H9 (cell line): ENCODE results near the gene DDX39A. TPM values are rescaled to one million over a fixed set of nuclear protein-coding genes. Genes with fewer than 3 reads are reported as not detected.

Experiments
- DNase-seq: peaks from one replicate; pipeline ENCODE4 v3.0.0-alpha.2; 2017
- H2AFZ ChIP-seq: one replicate; pipeline ENCODE4 v1.6.1; 2013; ENCODE audit warnings: mild to moderate bottlenecking, low read length, control low read depth, moderate library complexity
- H2AK5ac ChIP-seq: 2 replicates; pipeline ENCODE4 v1.6.1; 2013; ENCODE audit warnings: low read length, control low read depth, mixed read lengths; ENCODE audit not compliant: insufficient read length
- H2BK120ac ChIP-seq: one replicate; pipeline ENCODE4 v1.6.1; 2013; ENCODE audit warnings: low read depth, mild to moderate bottlenecking, low read length, control low read depth, inconsistent platforms; ENCODE audit not compliant: poor library complexity, severe bottlenecking
- H2BK12ac ChIP-seq: 2 replicates; pipeline ENCODE4 v1.6.1; 2013; ENCODE audit warnings: low read length, control low read depth, mixed read lengths, low read depth; ENCODE audit not compliant: insufficient read length
- H2BK15ac ChIP-seq: 2 replicates; pipeline ENCODE4 v1.6.1; 2013; ENCODE audit warnings: low read depth, low read length, control low read depth
- H2BK20ac ChIP-seq: one replicate; pipeline ENCODE4 v1.6.1; 2013; ENCODE audit warnings: low read depth, mild to moderate bottlenecking, low read length, control low read depth, inconsistent platforms; ENCODE audit not compliant: poor library complexity, severe bottlenecking
- H2BK5ac ChIP-seq: 2 replicates; pipeline ENCODE4 v1.6.1; 2013; ENCODE audit warnings: low read length, control low read depth, mixed read lengths; ENCODE audit not compliant: insufficient read length
- H3K14ac ChIP-seq: 2 replicates; pipeline ENCODE4 v1.6.1; 2013; ENCODE audit warnings: low read length, control low read depth; ENCODE audit not compliant: insufficient read depth
- H3K18ac ChIP-seq: 2 replicates; pipeline ENCODE4 v1.6.1; 2013; ENCODE audit warnings: low read depth, mild to moderate bottlenecking, mixed read lengths, low read length, control low read depth; ENCODE audit not compliant: insufficient read length
- H3K23ac ChIP-seq: 2 replicates; pipeline ENCODE4 v1.6.1; 2013; ENCODE audit warnings: low read length, control low read depth, mixed read lengths, low read depth; ENCODE audit not compliant: insufficient read length
- H3K23me2 ChIP-seq: 2 replicates; pipeline ENCODE4 v1.6.1; 2013; ENCODE audit warnings: low read depth, mild to moderate bottlenecking, mixed read lengths, low read length, control low read depth; ENCODE audit not compliant: insufficient read length, poor library complexity, severe bottlenecking
- H3K27ac ChIP-seq: 2 replicates; pipeline ENCODE4 v1.5.1; 2013; ENCODE audit warnings: low read length, control low read depth, mixed read lengths, low read depth; ENCODE audit not compliant: insufficient read length
- H3K27me3 ChIP-seq: 2 replicates; pipeline ENCODE4 v1.6.1; 2013; ENCODE audit warnings: low read length, control low read depth, inconsistent platforms; ENCODE audit not compliant: insufficient read depth
- H3K4ac ChIP-seq: 2 replicates; pipeline ENCODE4 v1.6.1; 2013; ENCODE audit warnings: low read depth, mild to moderate bottlenecking, control low read depth, inconsistent platforms, low read length, moderate library complexity
- H3K4me1 ChIP-seq: 2 replicates; pipeline ENCODE4 v1.6.1; 2013; ENCODE audit warnings: low read length, control low read depth, inconsistent platforms; ENCODE audit not compliant: insufficient read depth
- H3K4me2 ChIP-seq: 2 replicates; pipeline ENCODE4 v1.6.1; 2013; ENCODE audit warnings: low read length, control low read depth, mixed read lengths; ENCODE audit not compliant: insufficient read length, insufficient read depth
- H3K56ac ChIP-seq: 2 replicates; pipeline ENCODE4 v1.6.1; 2013; ENCODE audit warnings: low read depth, mild to moderate bottlenecking, mixed read lengths, low read length, control low read depth; ENCODE audit not compliant: insufficient read length
- H3K79me1 ChIP-seq: 2 replicates; pipeline ENCODE4 v1.6.1; 2013; ENCODE audit warnings: low read depth, mild to moderate bottlenecking, moderate library complexity, low read length, control low read depth, inconsistent platforms; ENCODE audit not compliant: insufficient read depth, poor library complexity, severe bottlenecking
- H3K79me2 ChIP-seq: 2 replicates; pipeline ENCODE4 v1.6.1; 2013; ENCODE audit warnings: low read length, control low read depth, inconsistent platforms; ENCODE audit not compliant: insufficient read depth
- H3K9ac ChIP-seq: 2 replicates; pipeline ENCODE4 v1.6.1; 2013; ENCODE audit warnings: low read length, control low read depth, mixed read lengths; ENCODE audit not compliant: insufficient read length; ENCODE audit errors: extremely low read depth
- H3K9me3 ChIP-seq: one replicate; pipeline ENCODE4 v1.6.1; 2013; ENCODE audit warnings: low read depth, low read length, inconsistent platforms; ENCODE audit not compliant: control insufficient read depth
- H3T11ph ChIP-seq: one replicate; pipeline ENCODE4 v1.6.1; 2013; ENCODE audit warnings: mild to moderate bottlenecking, low read length, control low read depth, inconsistent platforms
- H4K20me1 ChIP-seq: one replicate; pipeline ENCODE4 v1.6.1; 2013; ENCODE audit not compliant: control insufficient read depth, insufficient read length, insufficient read depth
- H4K5ac ChIP-seq: 2 replicates; pipeline ENCODE4 v1.6.1; 2013; ENCODE audit warnings: low read depth, mild to moderate bottlenecking, mixed read lengths, low read length, control low read depth; ENCODE audit not compliant: insufficient read length
- H4K8ac ChIP-seq: replicated peaks from 2 replicates; pipeline ENCODE4 v1.6.1; 2013; ENCODE audit warnings: low read length, control low read depth, mixed read lengths, low read depth; ENCODE audit not compliant: insufficient read length
- H4K91ac ChIP-seq: 2 replicates; pipeline ENCODE4 v1.6.1; 2013; ENCODE audit warnings: low read depth, mild to moderate bottlenecking, moderate library complexity, mixed read lengths, low read length, control low read depth; ENCODE audit not compliant: insufficient read length
- H3K27ac Mint-ChIP-seq, 3 experiments: 2 replicates in 2 of 3; 3 replicates in 1 of 3; pipeline ENCODE4 v1.8.0; 2020 to 2021; ENCODE audit warnings: mixed read lengths in 3 of 3, mild to moderate bottlenecking in 1 of 3, moderate library complexity in 1 of 3
- H3K27me3 Mint-ChIP-seq: 2 replicates; pipeline ENCODE4 v1.8.0; 2021; ENCODE audit warnings: low read depth, mild to moderate bottlenecking, moderate library complexity, mixed read lengths
- H3K36me3 Mint-ChIP-seq, 3 experiments: 2 replicates in 2 of 3; 3 replicates in 1 of 3; pipeline ENCODE4 v1.8.0; 2020 to 2021; ENCODE audit warnings: low read depth in 3 of 3, mixed read lengths in 3 of 3; ENCODE audit not compliant: insufficient read depth in 1 of 3
- H3K4me1 Mint-ChIP-seq, 2 experiments: 2 replicates each; pipeline ENCODE4 v1.8.0; 2020; ENCODE audit warnings: mixed read lengths in 2 of 2
- H3K4me3 Mint-ChIP-seq, 2 experiments: 2 replicates in 1 of 2; 3 replicates in 1 of 2; pipeline ENCODE4 v1.8.0; 2020 to 2021; ENCODE audit warnings: mild to moderate bottlenecking in 2 of 2, mixed read lengths in 2 of 2, moderate library complexity in 1 of 2
- H3K9me3 Mint-ChIP-seq, 2 experiments: 2 replicates in 1 of 2; 3 replicates in 1 of 2; pipeline ENCODE4 v1.8.0; 2020; ENCODE audit warnings: mild to moderate bottlenecking in 2 of 2, mixed read lengths in 2 of 2, moderate library complexity in 1 of 2
- WGBS: extraction: QIAGEN DNeasy Blood & Tissue Kit; methylation state at CpG from one replicate; pipeline ENCODE4 v1.1.7; 2013; ENCODE audit warnings: missing lambda C conversion rate, low lambda C conversion rate, mixed read lengths; ENCODE audit not compliant: insufficient read length; ENCODE audit errors: extremely low coverage; 5-methylcytosine and 5-hydroxymethylcytosine counted together
- total RNA-seq: library from RNA; stranded (reverse); gene quantifications from 2 replicates; pipeline ENCODE4 v1.2.1, GENCODE V29; 2021
- TF ChIP-seq, protein P1 (sequence below): fragments of 200-600 bp; sonication (generic); conservative IDR thresholded peaks from 3 replicates; pipeline ENCODE4 v1.8.0; 2021; ENCODE audit warnings: antibody characterized with exemption, mild to moderate bottlenecking

DDX39A gene
- total RNA-seq, 1 experiment from 2014 or later, result 137 TPM

- Histone ChIP-seq H3K18ac (no peak overlapping the region), H2BK120ac (no peak overlapping the region), H4K20me1 (no peaks in the 10 kb centered on the region), H2BK20ac (no peak overlapping the region), H4K91ac (no peak overlapping the region), H3K27me3 (no peaks in the 10 kb centered on the region), H3K14ac (no peak overlapping the region), H2AK5ac (no peak overlapping the region), H2BK15ac (no peak overlapping the region), H3K4me1 (peaks cover 2% of the 10 kb centered on the region; the same call in 1 of the 2 replicates), H2AFZ (peak overlapping the region; percentile 93), H3T11ph (no peak overlapping the region), H2BK5ac (no peak overlapping the region), H3K9me3 (no peaks in the 10 kb centered on the region), H3K4me2 (no peak overlapping the region), H3K4ac (no peak overlapping the region), H3K23ac (no peak overlapping the region), H3K27ac (no peak overlapping the region), H3K56ac (no peak overlapping the region), H3K79me1 (no peaks in the 10 kb centered on the region), H4K8ac (no peak overlapping the region), H3K9ac (no peak overlapping the region), H3K23me2 (no peaks in the 10 kb centered on the region), H2BK12ac (no peak overlapping the region), H4K5ac (no peak overlapping the region), H3K79me2 (no peaks in the 10 kb centered on the region)
- peaks cover 11 to 34% of the 10 kb centered on the region in 2 experiments for H3K4me1 Mint-ChIP-seq
- WGBS, result no CpG with 5 or more reads among the region's 13 CpGs
- no peaks in the 10 kb centered on the region for H3K9me3 Mint-ChIP-seq
- H3K36me3 Mint-ChIP-seq, result no peaks in the 10 kb centered on the region
- DNase-seq, result no peak
- H3K4me3 Mint-ChIP-seq, result no peak overlapping the region
- TF ChIP-seq, protein P1, sequence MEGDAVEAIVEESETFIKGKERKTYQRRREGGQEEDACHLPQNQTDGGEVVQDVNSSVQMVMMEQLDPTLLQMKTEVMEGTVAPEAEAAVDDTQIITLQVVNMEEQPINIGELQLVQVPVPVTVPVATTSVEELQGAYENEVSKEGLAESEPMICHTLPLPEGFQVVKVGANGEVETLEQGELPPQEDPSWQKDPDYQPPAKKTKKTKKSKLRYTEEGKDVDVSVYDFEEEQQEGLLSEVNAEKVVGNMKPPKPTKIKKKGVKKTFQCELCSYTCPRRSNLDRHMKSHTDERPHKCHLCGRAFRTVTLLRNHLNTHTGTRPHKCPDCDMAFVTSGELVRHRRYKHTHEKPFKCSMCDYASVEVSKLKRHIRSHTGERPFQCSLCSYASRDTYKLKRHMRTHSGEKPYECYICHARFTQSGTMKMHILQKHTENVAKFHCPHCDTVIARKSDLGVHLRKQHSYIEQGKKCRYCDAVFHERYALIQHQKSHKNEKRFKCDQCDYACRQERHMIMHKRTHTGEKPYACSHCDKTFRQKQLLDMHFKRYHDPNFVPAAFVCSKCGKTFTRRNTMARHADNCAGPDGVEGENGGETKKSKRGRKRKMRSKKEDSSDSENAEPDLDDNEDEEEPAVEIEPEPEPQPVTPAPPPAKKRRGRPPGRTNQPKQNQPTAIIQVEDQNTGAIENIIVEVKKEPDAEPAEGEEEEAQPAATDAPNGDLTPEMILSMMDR, result no peak
- H3K27ac Mint-ChIP-seq, result no peak overlapping the region; a peak in 3 of 7 replicates
- H3K27me3 Mint-ChIP-seq, result no peaks in the 10 kb centered on the region
Observed at GRCh38 chr19:14377883-14378328, 41.2 kb downstream of the DDX39A start.
